Esophagus muscularis mucosa (tissue), 4 donors: ENCODE data around the gene UBE2D1.
"Not testable (repeated sequence)": the region's sequence is repeated elsewhere in the genome, so short reads cannot be mapped to it uniquely, and the experiment has no call there.

Source experiments
- CTCF ChIP-seq, 3 experiments: fragments of 200-600 bp in 2 of 3; fragments of 450-650 bp in 1 of 3; sonication (generic) in 2 of 3; IDR thresholded peaks; one replicate each; pipeline ENCODE4 v1.5.1; 2017 to 2019; ENCODE audit warnings: antibody characterized with exemption in 3 of 3, mild to moderate bottlenecking in 2 of 3, moderate library complexity in 1 of 3
- EP300 ChIP-seq: sonication (generic); formaldehyde crosslinking; IDR thresholded peaks from one replicate; pipeline ENCODE4 v1.6.1; 2017; ENCODE audit warnings: antibody characterized with exemption
- POLR2A ChIP-seq: fragments of 450-650 bp; IDR thresholded peaks from one replicate; pipeline ENCODE4 v1.6.1; 2017; ENCODE audit warnings: antibody characterized with exemption, moderate library complexity, mild to moderate bottlenecking, low read depth
- POLR2AphosphoS5 ChIP-seq, 2 donors: sonication (generic); formaldehyde crosslinking; IDR thresholded peaks; one replicate each; pipeline ENCODE4 v1.6.1; 2017; ENCODE audit warnings: antibody characterized with exemption in 2 of 2

- not testable (repeated sequence) for TF ChIP-seq CTCF (IDR thresholded peaks at IDR 0.05); EP300; POLR2A; POLR2AphosphoS5 (IDR thresholded peaks at IDR 0.05)
Measured at GRCh38 chr10:58417902-58418301, 83.1 kb downstream of the UBE2D1 start.
